Neuronal stem cell (in vitro differentiated cells): ENCODE results near the gene ZFYVE9.

ENCODE experiments used
- DNase-seq: peaks from one replicate; pipeline ENCODE4 v3.0.0-alpha.2; 2013; ENCODE audit warnings: low spot score
- H2AFZ ChIP-seq: one replicate; pipeline ENCODE4 v1.6.1; 2013; ENCODE audit warnings: mild to moderate bottlenecking, low read length, inconsistent platforms
- H2AK5ac ChIP-seq: 2 replicates; pipeline ENCODE4 v1.6.1; 2013; ENCODE audit warnings: low read depth, mild to moderate bottlenecking, inconsistent platforms, low read length, moderate library complexity, mixed read lengths
- H2BK120ac ChIP-seq: 2 replicates; pipeline ENCODE4 v1.6.1; 2013; ENCODE audit warnings: low read depth, mild to moderate bottlenecking, inconsistent platforms, low read length, moderate library complexity, mixed read lengths
- H2BK12ac ChIP-seq: one replicate; pipeline ENCODE4 v1.6.1; 2013; ENCODE audit warnings: low read length, inconsistent platforms
- H2BK15ac ChIP-seq: 2 replicates; pipeline ENCODE4 v1.6.1; 2013; ENCODE audit warnings: mild to moderate bottlenecking, low read length, inconsistent platforms, mixed read lengths
- H2BK5ac ChIP-seq: one replicate; pipeline ENCODE4 v1.6.1; 2013; ENCODE audit warnings: inconsistent platforms, mild to moderate bottlenecking, low read length, moderate library complexity
- H3K14ac ChIP-seq: one replicate; pipeline ENCODE4 v1.6.1; 2013; ENCODE audit warnings: low read length, inconsistent platforms
- H3K18ac ChIP-seq: 2 replicates; pipeline ENCODE4 v1.6.1; 2013; ENCODE audit warnings: low read length, inconsistent platforms
- H3K23ac ChIP-seq: 2 replicates; pipeline ENCODE4 v1.6.1; 2013; ENCODE audit warnings: low read depth, mild to moderate bottlenecking, mixed read lengths, low read length, inconsistent platforms; ENCODE audit not compliant: poor library complexity
- H3K27ac ChIP-seq: replicated peaks from 3 replicates; pipeline ENCODE4 v1.5.1; 2013; ENCODE audit warnings: low read length, inconsistent platforms
- H3K27me3 ChIP-seq, 3 experiments: 2 replicates each; pipeline ENCODE4 v1.6.1; 2013; ENCODE audit warnings: low read length in 3 of 3, mild to moderate bottlenecking in 2 of 3, inconsistent platforms in 1 of 3, low read depth in 1 of 3, mixed read lengths in 1 of 3, moderate library complexity in 1 of 3; ENCODE audit not compliant: control insufficient read depth in 3 of 3, insufficient read depth in 3 of 3
- H3K36me3 ChIP-seq, 2 donors: replicated peaks in 1 of 2; 2 replicates each; pipeline ENCODE4 v1.6.1; 2013; ENCODE audit warnings: low read length in 2 of 2; ENCODE audit not compliant: control insufficient read depth in 2 of 2, insufficient read depth in 2 of 2
- H3K4ac ChIP-seq: 2 replicates; pipeline ENCODE4 v1.6.1; 2013; ENCODE audit warnings: inconsistent platforms, mild to moderate bottlenecking, low read length, moderate library complexity
- H3K4me1 ChIP-seq, 2 donors: 1 replicate in 1 of 2; 2 replicates in 1 of 2; pipeline ENCODE4 v1.6.1; 2013; ENCODE audit warnings: low read length in 2 of 2, low read depth in 1 of 2; ENCODE audit not compliant: control insufficient read depth in 2 of 2, insufficient read depth in 1 of 2
- H3K4me2 ChIP-seq: one replicate; pipeline ENCODE4 v1.6.1; 2013; ENCODE audit warnings: mild to moderate bottlenecking, low read length, inconsistent platforms; ENCODE audit not compliant: insufficient read depth, poor library complexity, severe bottlenecking
- H3K4me3 ChIP-seq, 2 donors: 2 replicates each; pipeline ENCODE4 v1.5.1; 2013; ENCODE audit warnings: low read length in 2 of 2, mild to moderate bottlenecking in 2 of 2, inconsistent platforms in 1 of 2, moderate library complexity in 1 of 2
- H3K79me1 ChIP-seq: one replicate; pipeline ENCODE4 v1.6.1; 2013; ENCODE audit warnings: low read depth, mild to moderate bottlenecking, inconsistent platforms, low read length, moderate library complexity
- H3K9ac ChIP-seq: one replicate; pipeline ENCODE4 v1.6.1; 2013; ENCODE audit warnings: mild to moderate bottlenecking, low read depth, low read length, inconsistent platforms; ENCODE audit not compliant: poor library complexity
- H3K9me3 ChIP-seq, 2 donors: replicated peaks in 1 of 2; 2 replicates each; pipeline versions ENCODE3 to v1.6.1; 2013; ENCODE audit warnings: low read length in 2 of 2, mild to moderate bottlenecking in 2 of 2, inconsistent platforms in 1 of 2, low read depth in 1 of 2, mixed read lengths in 1 of 2, moderate library complexity in 1 of 2; ENCODE audit not compliant: control insufficient read depth in 2 of 2, insufficient read depth in 1 of 2
- H4K8ac ChIP-seq: one replicate; pipeline ENCODE4 v1.6.1; 2013; ENCODE audit warnings: low read depth, mild to moderate bottlenecking, inconsistent platforms, low read length, moderate library complexity
- H4K91ac ChIP-seq: one replicate; pipeline ENCODE4 v1.6.1; 2013; ENCODE audit warnings: low read length, low read depth, mild to moderate bottlenecking, inconsistent platforms; ENCODE audit not compliant: poor library complexity
- WGBS, 2 donors: extraction: QIAGEN DNeasy Blood & Tissue Kit; methylation state at CpG; one replicate each; pipeline ENCODE4 v1.1.7; 2013; ENCODE audit warnings: missing lambda C conversion rate in 2 of 2, mixed read lengths in 1 of 2; ENCODE audit not compliant: insufficient read length in 2 of 2, insufficient replicate concordance in 1 of 2; ENCODE audit errors: extremely low coverage in 2 of 2; 5-methylcytosine and 5-hydroxymethylcytosine counted together

ZFYVE9 gene

DNA sequence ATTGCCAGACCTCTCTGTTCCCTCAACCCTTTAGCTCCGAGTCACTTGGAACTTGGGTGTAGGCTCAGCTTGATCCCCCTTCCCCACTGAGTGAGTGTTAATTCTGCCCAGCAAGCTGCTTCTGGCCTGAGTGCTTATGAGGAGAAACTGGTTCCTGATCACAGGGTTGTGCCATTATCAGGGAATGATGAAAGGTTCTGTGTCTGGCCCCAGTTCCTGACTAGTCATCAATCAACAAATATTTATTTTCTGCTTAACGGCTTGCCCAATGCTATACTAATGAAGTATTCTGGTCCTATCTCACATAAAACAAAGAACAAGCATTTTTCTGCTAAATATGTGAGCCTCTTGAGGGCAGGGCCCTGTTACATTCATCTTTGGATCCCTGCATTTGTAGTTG lies 203.4 kb downstream of the ZFYVE9 start:
- Histone ChIP-seq H3K9me3 (no peaks in the 10 kb centered on the region), H3K36me3 (peaks cover 4 to 27% of the 10 kb centered on the region in 2 donors), H3K23ac (no peak overlapping the region), H3K27ac (no peak overlapping the region), H2BK15ac (no peak overlapping the region), H3K27me3 (no peaks in the 10 kb centered on the region), H4K91ac (no peak overlapping the region), H3K18ac (no peak overlapping the region), H2BK12ac (no peak overlapping the region), H2BK5ac (no peak overlapping the region), H3K4me1 (peaks cover 0 to under 1% of the 10 kb centered on the region in 2 donors), H2AK5ac (no peak overlapping the region), H4K8ac (no peak overlapping the region), H3K4ac (no peak overlapping the region), H3K4me2 (no peak overlapping the region), H2AFZ (no peak overlapping the region), H3K79me1 (no peaks in the 10 kb centered on the region), H3K4me3 (no peak overlapping the region), H3K14ac (no peak overlapping the region), H2BK120ac (no peak overlapping the region), H3K9ac (no peak overlapping the region)
- no peak for DNase-seq
- no CpG with 5 or more reads among the region's 2 CpGs for WGBS, 2 donors

- no peak for DNase-seq
- Histone ChIP-seq H2BK120ac (no peak overlapping the region), H2BK12ac (no peak overlapping the region), H3K9me3 (no peaks in the 10 kb centered on the region), H3K27me3 (no peaks in the 10 kb centered on the region), H3K4me1 (peaks cover 5 to 8% of the 10 kb centered on the region in 2 donors), H2AFZ (no peak overlapping the region), H3K14ac (no peak overlapping the region), H3K27ac (no peak overlapping the region), H2AK5ac (no peak overlapping the region), H3K4ac (no peak overlapping the region), H3K36me3 (peaks cover 4 to 26% of the 10 kb centered on the region in 2 donors), H4K8ac (no peak overlapping the region), H4K91ac (no peak overlapping the region), H3K18ac (no peak overlapping the region), H3K4me3 (no peak overlapping the region), H2BK5ac (no peak overlapping the region), H3K23ac (no peak overlapping the region), H3K9ac (no peak overlapping the region), H3K79me1 (no peaks in the 10 kb centered on the region), H2BK15ac (no peak overlapping the region), H3K4me2 (no peak overlapping the region)
- no CpG with 5 or more reads among the region's 4 CpGs for WGBS, 2 donors
Measured at GRCh38 chr1:52346653-52347052, 204.8 kb downstream of the ZFYVE9 start.

DNA sequence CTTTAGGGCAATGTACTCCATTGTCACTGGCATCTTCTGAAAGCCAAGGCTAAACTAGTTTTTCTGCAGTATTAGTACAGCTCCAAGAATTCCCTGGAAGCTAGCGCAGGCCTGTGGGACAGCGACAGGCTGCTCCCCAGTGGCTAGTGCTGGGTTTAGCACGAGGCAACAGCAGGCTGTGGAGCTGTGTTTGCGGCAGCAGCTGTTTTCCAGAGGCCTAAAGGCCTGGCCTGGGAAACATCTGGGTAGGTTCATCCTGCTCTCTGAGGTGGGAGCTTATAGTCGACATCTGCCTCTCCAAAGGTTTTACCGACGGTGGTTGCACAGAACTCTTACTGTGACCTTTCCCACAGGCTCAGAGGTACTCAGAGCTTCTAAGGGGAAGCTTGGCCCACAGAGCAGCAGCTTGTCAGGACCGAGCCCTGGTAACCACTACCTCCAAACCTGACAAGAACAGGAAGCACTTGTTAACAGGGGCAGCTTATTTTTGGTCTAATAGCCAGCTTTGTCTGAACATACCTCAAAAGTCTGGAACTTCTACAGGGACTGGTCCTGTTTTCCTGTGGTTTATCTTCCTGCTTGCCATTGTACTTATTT lies 206.9 kb downstream of the ZFYVE9 start:
- DNase-seq = no peak

DNA sequence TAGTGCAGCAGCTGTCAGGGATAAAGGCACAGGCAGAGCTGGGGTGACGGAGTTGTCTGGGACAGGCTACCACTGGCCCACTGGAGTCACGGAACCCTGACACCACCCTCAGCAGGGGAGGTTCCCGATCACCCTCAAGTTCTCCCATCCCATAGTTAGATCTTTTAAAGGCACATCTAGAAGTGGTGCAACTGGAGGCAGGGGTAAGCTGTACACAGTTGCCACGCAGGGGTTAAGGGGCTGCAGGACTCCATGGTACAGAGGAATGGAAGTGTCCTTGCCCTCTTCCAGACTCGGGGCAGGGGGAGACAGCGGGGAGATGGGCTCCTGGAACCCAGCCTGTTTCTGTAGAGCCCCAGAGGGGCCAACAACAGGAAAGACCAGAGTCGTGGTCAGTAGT lies 210.8 kb downstream of the ZFYVE9 start:
- Histone ChIP-seq H3K27me3 (no peaks in the 10 kb centered on the region), H3K36me3 (peaks cover 45 to 60% of the 10 kb centered on the region in 2 donors)
- DNase-seq = no peak

More for the DNA sequence above, 206.9 kb downstream of the ZFYVE9 start:
- Histone ChIP-seq H4K8ac (no peak overlapping the region), H3K9me3 (no peaks in the 10 kb centered on the region), H3K23ac (no peak overlapping the region), H3K27me3 (no peaks in the 10 kb centered on the region), H2BK120ac (no peak overlapping the region), H3K4ac (no peak overlapping the region), H3K4me1 (peaks cover 5 to 8% of the 10 kb centered on the region in 2 donors), H4K91ac (no peak overlapping the region), H3K9ac (no peak overlapping the region), H2BK12ac (no peak overlapping the region), H2AFZ (no peak overlapping the region), H2BK5ac (no peak overlapping the region), H3K4me3 (no peak overlapping the region), H3K18ac (no peak overlapping the region), H3K36me3 (peaks cover 10 to 44% of the 10 kb centered on the region in 2 donors), H2AK5ac (no peak overlapping the region), H3K4me2 (no peak overlapping the region), H3K79me1 (no peaks in the 10 kb centered on the region), H3K14ac (no peak overlapping the region), H2BK15ac (no peak overlapping the region), H3K27ac (no peak overlapping the region)
- no CpG with 5 or more reads among the region's 8 CpGs for WGBS, 2 donors

More for the DNA sequence above, 210.8 kb downstream of the ZFYVE9 start:
- no peak overlapping the region for H2BK12ac ChIP-seq
- no peak overlapping the region for H2AK5ac ChIP-seq
- peak overlapping the region; percentile 46 for H3K23ac ChIP-seq
- no peaks in the 10 kb centered on the region for H3K9me3 ChIP-seq
- no peak overlapping the region for H2AFZ ChIP-seq
- WGBS, 2 donors = no CpG with 5 or more reads among the region's 7 CpGs
- no peak overlapping the region for H3K27ac ChIP-seq
- no peak overlapping the region for H3K4me2 ChIP-seq
- no peaks in the 10 kb centered on the region for H3K79me1 ChIP-seq
- no peak overlapping the region for H4K91ac ChIP-seq
- H2BK120ac ChIP-seq = no peak overlapping the region
- H2BK15ac ChIP-seq = no peak overlapping the region
- H3K14ac ChIP-seq = no peak overlapping the region
- no peak overlapping the region for H4K8ac ChIP-seq
- no peak overlapping the region for H3K4me3 ChIP-seq
- no peak overlapping the region for H3K4ac ChIP-seq
- H2BK5ac ChIP-seq = no peak overlapping the region
- H3K9ac ChIP-seq = no peak overlapping the region
- H3K4me1 ChIP-seq = peaks cover 5 to 8% of the 10 kb centered on the region in 2 donors
- H3K18ac ChIP-seq = no peak overlapping the region
